GM21447 (cell line): ENCODE results near the gene FMOD.
"Not testable (repeated sequence)": the region's sequence is repeated elsewhere in the genome, so short reads cannot be mapped to it uniquely, and the experiment has no call there.

ENCODE experiments used
- ATAC-seq: cut with Tn5 transposase; IDR thresholded peaks from one replicate; pipeline ENCODE4 v1.9.1; 2021; ENCODE audit not compliant: unreplicated experiment

Gene FMOD

GRCh38 chr1:203326830-203327683 is 23.9 kb downstream of the FMOD start:
- peak; percentile 55 for ATAC-seq

- no peak for ATAC-seq
Observed at GRCh38 chr1:203325418-203326091, 25.4 kb downstream of the FMOD start.

- ATAC-seq = peak; percentile 39
Observed at GRCh38 chr1:203325026-203325417, 25.9 kb downstream of the FMOD start.

- no peak for ATAC-seq
Observed at GRCh38 chr1:203324105-203325025, 26.6 kb downstream of the FMOD start.

- ATAC-seq = no peak
Observed at GRCh38 chr1:203323587-203323986, 27.3 kb downstream of the FMOD start.

GRCh38 chr1:203322500-203323179 is 28.3 kb downstream of the FMOD start:
- ATAC-seq = no peak

GRCh38 chr1:203321273-203322052 is 29.5 kb downstream of the FMOD start:
- ATAC-seq = no peak

GRCh38 chr1:203320591-203321272 is 30.2 kb downstream of the FMOD start:
- ATAC-seq = peak; percentile 72

GRCh38 chr1:203318229-203318517 is 32.7 kb downstream of the FMOD start:
- no peak for ATAC-seq

- ATAC-seq = no peak
Observed at GRCh38 chr1:203317429-203318228, 33.3 kb downstream of the FMOD start.

- no peak for ATAC-seq
Observed at GRCh38 chr1:203316626-203317093, 34.3 kb downstream of the FMOD start.

GRCh38 chr1:203314025-203314759 is 36.7 kb downstream of the FMOD start:
- ATAC-seq = not testable (repeated sequence)

GRCh38 chr1:203311368-203312301 is 39.3 kb downstream of the FMOD start:
- ATAC-seq = no peak

GRCh38 chr1:203308923-203309331 is 42.0 kb downstream of the FMOD start:
- ATAC-seq = no peak

- ATAC-seq = no peak
Observed at GRCh38 chr1:203308328-203308922, 42.5 kb downstream of the FMOD start.

- no peak for ATAC-seq
Observed at GRCh38 chr1:203307641-203308126, 43.2 kb downstream of the FMOD start.
